HS-5 (cell line): ENCODE results near the gene RAB28.

ENCODE experiments used
- DNase-seq: peaks from one replicate; pipeline ENCODE4 v3.0.0-alpha.2; 2012; ENCODE audit warnings: low read depth

RAB28 gene

GRCh38 chr4:13509442-13509841 is 25.3 kb upstream of the RAB28 start:
- DNase-seq: no peak

- DNase-seq: no peak
Measured at GRCh38 chr4:13504374-13504773, 20.2 kb upstream of the RAB28 start.

DNA sequence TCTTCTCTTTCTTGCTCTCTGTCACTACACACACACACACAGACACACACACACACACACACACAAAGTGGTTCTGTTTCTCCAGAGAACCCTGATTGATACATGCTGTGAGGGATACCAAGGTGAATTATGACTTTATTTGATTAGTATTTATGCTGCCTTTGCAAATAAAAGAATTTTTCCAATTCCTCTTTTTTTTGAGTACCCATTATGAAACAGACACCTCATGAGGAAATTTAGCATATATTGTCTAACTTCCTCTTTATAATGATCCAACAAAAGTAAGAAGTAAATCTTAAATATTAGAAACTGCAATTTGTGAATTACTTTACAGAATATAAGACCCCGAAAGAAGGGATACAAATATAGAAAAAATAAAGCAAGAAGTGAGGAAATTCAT is 14.3 kb upstream of the RAB28 start:
- no peak for DNase-seq

GRCh38 chr4:13496605-13497004 is 12.5 kb upstream of the RAB28 start:
- DNase-seq: no peak

- DNase-seq: no peak
Measured at GRCh38 chr4:13495753-13496152, 11.6 kb upstream of the RAB28 start.

GRCh38 chr4:13493793-13494192 is 9.7 kb upstream of the RAB28 start:
- no peak for DNase-seq

DNA sequence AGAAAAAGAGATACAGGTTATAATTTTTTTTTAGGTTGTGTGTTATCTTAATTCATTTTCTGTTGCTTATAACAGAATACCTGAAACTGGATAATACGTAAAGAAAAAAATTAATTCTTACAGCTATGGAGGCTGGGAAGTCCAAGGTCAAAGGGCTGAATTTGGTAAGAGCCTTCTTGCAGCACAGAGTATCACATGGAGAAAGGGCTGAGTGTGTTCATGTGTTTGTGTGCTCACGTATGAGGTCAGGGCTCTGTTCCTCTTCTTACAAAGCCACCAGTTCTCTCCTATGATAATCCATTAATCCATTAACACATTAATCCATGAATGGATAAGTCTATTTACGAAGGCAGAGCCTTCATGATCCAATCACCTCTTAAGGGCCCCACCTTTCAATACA is 8.6 kb upstream of the RAB28 start:
- DNase-seq: no peak

GRCh38 chr4:13484749-13485221 is 645 bp upstream of the RAB28 start:
- no peak for DNase-seq

- no peak for DNase-seq
Measured at GRCh38 chr4:13483768-13484121, 395 bp downstream of the RAB28 start.

DNA sequence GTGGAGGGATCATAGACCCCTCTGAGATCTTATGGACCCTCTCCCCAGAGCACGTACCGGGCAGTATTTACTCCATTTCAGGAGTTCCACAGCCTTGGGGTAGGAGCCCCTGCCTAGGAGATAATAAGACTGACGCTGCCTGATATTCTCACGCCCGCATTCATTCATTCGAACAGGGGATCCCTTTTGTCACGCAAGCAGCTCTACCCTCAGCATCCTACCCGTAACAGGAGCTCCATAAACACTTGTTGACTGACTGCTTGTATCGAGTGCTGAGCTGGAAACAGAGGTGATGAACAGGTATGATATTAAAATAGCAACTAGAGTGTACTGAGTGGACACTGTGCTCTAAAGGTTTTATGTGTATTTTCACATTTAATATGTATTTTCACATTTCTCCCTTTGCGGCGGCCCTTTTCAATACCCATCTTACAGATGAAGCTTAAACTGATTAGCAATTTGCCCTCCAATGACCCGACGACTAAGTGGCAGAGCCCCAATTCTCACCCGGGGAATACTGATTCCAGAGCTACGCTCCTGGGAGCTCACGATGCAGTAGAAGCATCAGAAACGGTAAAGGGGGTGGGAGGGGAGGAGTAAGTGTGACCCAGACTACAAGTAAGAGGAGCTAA is 888 bp downstream of the RAB28 start:
- no peak for DNase-seq

DNA sequence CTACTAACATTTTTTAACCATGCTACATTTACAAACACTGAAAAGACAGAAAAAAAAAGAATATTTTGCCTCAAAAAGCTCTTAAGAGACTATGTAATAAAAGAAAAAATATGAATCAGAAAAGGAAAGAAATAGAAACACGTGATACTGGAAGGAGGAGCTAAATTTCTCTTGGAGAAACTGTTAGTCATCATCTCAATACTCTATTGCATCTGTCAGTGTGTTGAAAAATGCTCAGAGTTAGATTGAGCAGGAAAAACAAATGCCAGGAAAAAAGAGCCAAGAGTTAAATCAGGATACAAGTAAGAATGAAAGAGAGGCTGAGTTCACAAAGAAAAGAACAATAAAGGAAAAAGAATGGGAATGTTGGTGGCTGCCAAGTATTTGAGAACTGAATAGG is 2.6 kb downstream of the RAB28 start:
- no peak for DNase-seq

GRCh38 chr4:13478707-13479106 is 5.4 kb downstream of the RAB28 start:
- no peak for DNase-seq

GRCh38 chr4:13478131-13478530 is 6.0 kb downstream of the RAB28 start:
- DNase-seq: no peak

DNA sequence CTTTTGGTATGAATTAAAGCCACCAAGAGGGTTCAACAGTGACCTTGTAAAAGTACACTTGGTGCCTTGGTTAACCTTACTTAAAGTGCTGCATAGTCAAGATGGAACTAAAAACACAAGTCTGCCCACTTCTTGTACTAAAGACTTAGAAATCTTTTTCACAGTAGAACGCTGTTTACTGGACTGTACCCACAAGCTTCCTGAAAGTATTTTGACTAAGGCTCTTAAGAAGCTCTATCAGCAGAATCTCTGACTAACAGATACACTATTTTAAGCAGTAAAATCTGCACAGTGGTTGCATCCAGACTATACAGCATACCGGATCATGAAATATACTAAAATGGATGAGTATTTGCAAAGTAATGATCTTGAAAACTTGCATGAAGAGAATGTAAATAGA is 7.2 kb downstream of the RAB28 start:
- DNase-seq: no peak

DNA sequence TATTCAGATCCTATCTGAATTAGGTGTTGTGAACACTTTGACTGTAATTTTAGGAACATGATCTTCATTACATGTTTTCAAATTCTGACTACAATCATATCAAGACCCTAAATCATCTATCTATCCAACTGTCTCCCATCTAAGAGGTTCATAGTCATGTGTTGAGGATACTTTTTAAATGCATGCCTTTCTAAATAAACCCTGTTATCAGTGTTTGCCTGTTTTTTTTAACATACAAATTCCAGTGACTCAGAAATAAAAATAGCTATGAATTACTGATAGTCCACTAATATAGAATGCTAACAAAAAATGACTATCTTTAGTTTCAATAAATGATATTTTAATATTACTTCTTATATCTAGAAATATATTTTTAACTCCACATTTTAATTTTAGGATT is 8.0 kb downstream of the RAB28 start:
- no peak for DNase-seq

DNA sequence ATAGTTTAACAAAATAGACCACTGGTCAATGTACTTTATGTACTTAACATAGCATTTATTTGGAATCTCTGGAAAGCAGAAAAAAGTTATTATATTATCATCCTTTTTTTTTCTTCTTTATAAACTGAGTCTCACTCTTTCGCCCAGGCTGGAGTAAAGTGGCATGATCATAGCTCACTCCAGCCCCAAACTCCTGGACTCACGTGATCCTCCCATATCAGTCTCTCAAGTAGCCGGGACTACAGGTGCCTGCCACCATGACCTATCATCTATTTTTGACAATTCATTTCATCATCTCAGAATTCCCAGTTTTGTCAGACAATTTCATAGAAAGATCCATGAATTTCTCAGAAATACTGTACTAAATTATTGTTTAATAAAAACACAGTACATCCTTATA is 12.7 kb downstream of the RAB28 start:
- no peak for DNase-seq

- DNase-seq: no peak
Measured at GRCh38 chr4:13470379-13470778, 13.8 kb downstream of the RAB28 start.

- DNase-seq: no peak
Measured at GRCh38 chr4:13464973-13465372, 19.2 kb downstream of the RAB28 start.

GRCh38 chr4:13464543-13464942 is 19.6 kb downstream of the RAB28 start:
- DNase-seq: no peak

DNA sequence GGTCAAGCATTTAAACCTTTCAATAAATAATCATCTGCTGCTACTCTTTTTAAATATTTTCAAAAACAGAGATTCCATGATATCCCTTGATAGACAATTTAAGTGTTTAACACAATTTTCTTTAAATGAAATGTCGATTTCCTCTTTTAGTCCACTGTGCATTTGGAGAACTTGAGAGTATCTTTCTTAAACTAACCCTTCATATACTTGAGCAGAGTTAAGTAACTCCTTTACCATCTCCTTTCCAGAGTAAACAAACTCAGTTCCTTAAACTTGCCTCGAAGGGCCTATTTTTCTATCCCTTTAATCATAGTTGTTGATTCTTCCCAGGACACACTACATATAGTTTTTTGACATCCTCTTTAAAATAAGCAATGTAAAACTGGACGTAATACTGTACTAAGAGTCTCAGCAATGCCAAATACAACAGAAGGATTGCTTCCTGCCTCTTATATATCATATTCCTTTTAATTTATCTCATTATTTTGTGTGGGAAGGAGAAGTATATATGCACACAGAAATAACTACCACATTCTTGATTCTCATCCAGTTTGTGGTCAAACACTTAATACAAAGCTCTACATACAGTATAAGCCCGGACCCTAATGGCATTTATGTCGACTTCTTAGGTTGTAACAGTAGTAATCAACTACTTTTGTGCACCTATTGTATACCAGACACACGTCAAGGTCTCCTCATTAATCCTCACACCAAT is 22.8 kb downstream of the RAB28 start:
- no peak for DNase-seq

DNA sequence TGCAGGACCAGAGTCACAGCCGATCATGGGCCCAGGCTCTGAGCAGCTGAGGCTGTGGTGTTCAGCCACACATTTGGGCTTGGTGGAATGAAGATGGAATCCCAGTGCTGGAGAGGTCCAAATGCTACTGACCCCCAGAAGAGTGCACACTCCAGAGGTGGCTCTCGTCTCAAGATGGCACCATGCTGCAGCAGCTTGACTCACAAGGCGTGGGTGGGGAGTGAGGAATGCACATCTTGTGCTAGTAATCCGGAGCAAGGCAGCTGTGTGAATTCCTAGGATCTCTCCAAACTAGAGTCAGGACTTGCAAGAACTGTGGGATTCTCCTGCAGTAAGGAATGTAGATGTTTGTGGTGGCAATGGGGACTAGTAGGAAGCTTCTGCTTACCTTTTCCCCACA is 28.7 kb downstream of the RAB28 start:
- no peak for DNase-seq

- no peak for DNase-seq
Measured at GRCh38 chr4:13454786-13455185, 29.4 kb downstream of the RAB28 start.

DNA sequence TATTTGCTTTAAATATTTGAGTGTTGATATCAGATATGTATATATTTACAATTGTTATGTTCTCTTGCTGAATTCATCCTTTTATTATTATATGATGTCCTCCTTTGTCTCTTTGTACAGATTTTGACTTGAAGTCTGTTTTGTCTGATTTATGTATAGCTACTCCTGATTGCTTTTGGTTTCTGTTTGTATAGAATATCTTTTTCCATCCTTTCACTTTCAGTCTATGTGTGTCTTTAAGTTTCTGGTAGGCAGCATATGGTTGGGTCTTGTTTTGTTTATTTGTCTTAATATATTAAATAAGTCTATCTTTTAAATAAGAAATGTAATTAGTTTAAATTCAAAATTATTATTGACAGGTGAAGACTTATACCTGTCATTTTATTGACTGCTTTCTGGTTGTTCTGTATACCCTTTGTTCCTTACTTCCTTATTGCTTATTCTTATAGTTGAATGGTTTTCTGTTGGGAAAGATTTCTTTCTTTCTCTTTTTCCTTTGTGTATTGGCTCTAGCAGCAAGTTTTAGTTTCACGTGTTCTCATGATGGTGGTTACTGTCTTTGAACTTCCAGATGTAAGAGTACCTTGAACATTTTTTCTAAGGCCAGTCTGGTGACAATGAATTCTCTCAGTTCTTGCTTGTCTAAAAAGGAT is 31.1 kb downstream of the RAB28 start:
- no peak for DNase-seq

GRCh38 chr4:13449590-13449989 is 34.5 kb downstream of the RAB28 start:
- DNase-seq: no peak
